GM20000 (cell line): ENCODE data around the gene GDA.
A peak's percentile ranks its signal among the peaks of the same experiment; 100 is the strongest.

Source experiments
- DNase-seq: peaks from one replicate; pipeline ENCODE4 v3.0.0; 2012; ENCODE audit warnings: low spot score
- TF ChIP-seq, protein P1 (sequence below): IDR thresholded peaks from 2 replicates; pipeline ENCODE4 v1.5.1; 2012; ENCODE audit warnings: mild to moderate bottlenecking, control low read depth; ENCODE audit errors: extremely low read depth, missing control alignments

GDA gene

GRCh38 chr9:72150661-72151060 is 1.4 kb downstream of the GDA start:
- TF ChIP-seq, protein P1, sequence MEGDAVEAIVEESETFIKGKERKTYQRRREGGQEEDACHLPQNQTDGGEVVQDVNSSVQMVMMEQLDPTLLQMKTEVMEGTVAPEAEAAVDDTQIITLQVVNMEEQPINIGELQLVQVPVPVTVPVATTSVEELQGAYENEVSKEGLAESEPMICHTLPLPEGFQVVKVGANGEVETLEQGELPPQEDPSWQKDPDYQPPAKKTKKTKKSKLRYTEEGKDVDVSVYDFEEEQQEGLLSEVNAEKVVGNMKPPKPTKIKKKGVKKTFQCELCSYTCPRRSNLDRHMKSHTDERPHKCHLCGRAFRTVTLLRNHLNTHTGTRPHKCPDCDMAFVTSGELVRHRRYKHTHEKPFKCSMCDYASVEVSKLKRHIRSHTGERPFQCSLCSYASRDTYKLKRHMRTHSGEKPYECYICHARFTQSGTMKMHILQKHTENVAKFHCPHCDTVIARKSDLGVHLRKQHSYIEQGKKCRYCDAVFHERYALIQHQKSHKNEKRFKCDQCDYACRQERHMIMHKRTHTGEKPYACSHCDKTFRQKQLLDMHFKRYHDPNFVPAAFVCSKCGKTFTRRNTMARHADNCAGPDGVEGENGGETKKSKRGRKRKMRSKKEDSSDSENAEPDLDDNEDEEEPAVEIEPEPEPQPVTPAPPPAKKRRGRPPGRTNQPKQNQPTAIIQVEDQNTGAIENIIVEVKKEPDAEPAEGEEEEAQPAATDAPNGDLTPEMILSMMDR = no peak
- no peak for DNase-seq

DNA sequence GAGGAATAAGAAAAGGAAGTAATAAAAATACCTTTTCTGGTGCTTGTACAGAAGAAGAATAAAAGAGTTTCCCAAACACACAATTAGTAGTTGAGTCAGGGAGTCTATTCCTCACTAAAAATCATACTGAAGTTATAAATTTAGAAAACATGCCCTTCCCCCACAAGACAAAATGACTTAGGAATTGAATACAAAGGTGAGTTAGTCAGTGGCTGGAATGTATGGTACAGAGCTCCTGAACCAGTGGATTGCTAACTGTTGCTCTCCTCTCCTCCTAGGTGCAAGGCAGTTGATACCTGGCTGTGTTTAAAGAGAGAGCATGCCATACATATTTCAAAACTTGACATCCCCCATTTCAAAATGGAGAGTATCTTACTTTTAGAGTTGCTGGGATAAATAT is 1.9 kb downstream of the GDA start:
- TF ChIP-seq, protein P1 = no peak
- DNase-seq = no peak

- peak; percentile 44 for DNase-seq
- TF ChIP-seq, protein P1 = no peak
These were observed 5.4 kb downstream of the GDA start for GRCh38 chr9:72154468-72155285.

DNA sequence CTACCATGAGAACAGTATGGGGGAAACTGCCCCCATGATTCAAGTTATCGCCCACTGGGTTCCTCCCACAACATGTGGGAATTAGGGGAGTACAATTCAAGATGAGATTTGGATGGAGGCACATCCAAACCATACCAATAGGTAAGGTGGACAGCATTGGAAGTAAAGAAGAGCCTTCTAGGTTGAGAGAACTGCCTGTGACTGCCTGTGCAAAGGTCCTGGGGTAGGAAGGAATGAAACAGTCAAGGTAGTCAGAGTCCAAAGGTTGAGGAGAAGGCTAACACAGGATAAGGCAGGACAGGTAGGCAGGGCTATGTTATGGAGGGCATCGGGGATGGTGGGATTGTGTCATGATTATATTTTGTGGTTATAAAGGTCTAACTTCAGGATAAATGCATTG is 6.1 kb downstream of the GDA start:
- TF ChIP-seq, protein P1 = no peak
- no peak for DNase-seq

- TF ChIP-seq, protein P1 = no peak
- no peak for DNase-seq
These were observed 7.3 kb downstream of the GDA start for GRCh38 chr9:72156586-72156985.

GRCh38 chr9:72158680-72159079 is 9.4 kb downstream of the GDA start:
- TF ChIP-seq, protein P1 = no peak
- DNase-seq = no peak

DNA sequence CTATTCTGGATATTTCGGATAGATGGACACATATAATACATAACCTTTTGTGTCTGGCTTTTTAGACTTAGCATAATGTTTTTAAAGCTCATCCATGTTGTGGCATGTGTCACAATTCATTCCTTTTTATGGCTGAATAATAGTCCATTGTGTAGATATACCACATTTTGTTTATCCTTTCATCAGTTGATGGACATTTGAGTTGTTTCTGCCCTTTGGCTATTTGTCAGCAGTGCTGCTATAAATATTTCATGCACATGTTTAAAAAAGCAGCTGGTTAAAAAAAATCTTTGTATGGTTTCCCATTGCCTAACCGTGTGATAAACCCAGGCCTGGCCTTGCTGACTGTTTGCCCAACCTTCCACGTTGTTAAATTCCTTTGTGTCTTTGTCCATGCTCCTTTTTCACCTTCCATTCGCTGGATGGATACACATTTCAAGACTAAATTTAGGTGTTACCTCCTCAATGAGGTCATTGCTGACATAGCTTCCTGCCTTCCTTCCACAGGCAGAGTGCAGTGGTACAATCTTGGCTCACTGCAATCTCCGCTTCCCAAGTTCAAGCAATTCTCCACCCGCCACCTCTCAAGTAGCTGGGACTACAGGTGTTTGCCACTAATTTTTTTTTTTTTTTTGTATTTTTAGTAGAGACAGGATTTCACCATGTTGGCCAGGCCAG is 11.3 kb downstream of the GDA start:
- TF ChIP-seq, protein P1 = no peak
- no peak for DNase-seq
